HepG2 (cell line): ENCODE data around the gene TLCD1. TPM values are rescaled to one million over a fixed set of nuclear protein-coding genes. Genes with fewer than 3 reads are reported as not detected.
A peak's percentile ranks its signal among the peaks of the same experiment; 100 is the strongest.

ENCODE experiments used
- AFF4 ChIP-seq: sonication (generic); formaldehyde crosslinking; IDR thresholded peaks from 2 replicates; pipeline ENCODE4 v1.4.0; 2020; ENCODE audit warnings: missing genetic modification reagents
- E2F5 ChIP-seq: sonication (generic); formaldehyde crosslinking; conservative IDR thresholded peaks from 2 replicates; pipeline ENCODE4 v1.4.0; 2020; ENCODE audit warnings: missing genetic modification reagents
- HMG20B ChIP-seq: conservative IDR thresholded peaks from 2 replicates; pipeline ENCODE4 v1.6.1; 2016; ENCODE audit warnings: missing genetic modification reagents, missing compliant biosample characterization
- HNRNPH1 ChIP-seq: fragments of 200-400 bp; formaldehyde crosslinking; optimal IDR thresholded peaks from 2 replicates; pipeline ENCODE3; 2017; ENCODE audit warnings: mild to moderate bottlenecking, low read depth, low read length
- HNRNPL ChIP-seq: fragments of 200-400 bp; formaldehyde crosslinking; IDR thresholded peaks from 2 replicates; pipeline ENCODE4 v1.6.1; 2017; ENCODE audit warnings: mild to moderate bottlenecking, low read depth, low read length
- IRX3 ChIP-seq: sonication (generic); formaldehyde crosslinking; IDR thresholded peaks from 2 replicates; pipeline ENCODE4 v1.8.1; 2023; ENCODE audit warnings: mild to moderate bottlenecking, low read depth, missing genetic modification reagents, borderline replicate concordance
- MXI1 ChIP-seq: IDR thresholded peaks from 3 replicates; pipeline ENCODE4 v1.6.1; 2012; ENCODE audit warnings: low read depth, low read length, inconsistent platforms, borderline replicate concordance
- MYPOP ChIP-seq: sonication (generic); formaldehyde crosslinking; IDR thresholded peaks from 2 replicates; pipeline ENCODE4 v1.8.1; 2023; ENCODE audit warnings: mild to moderate bottlenecking, moderate library complexity, missing genetic modification reagents
- STAT5B ChIP-seq: sonication (generic); formaldehyde crosslinking; IDR thresholded peaks from 2 replicates; pipeline ENCODE4 v1.4.0; 2020; ENCODE audit warnings: missing genetic modification reagents
- SUZ12 ChIP-seq: fragments of 150-350 bp; IDR thresholded peaks from 2 replicates; pipeline ENCODE4 v1.6.1; 2014; ENCODE audit warnings: low read depth, low read length
- ZNF546 ChIP-seq: sonication (generic); formaldehyde crosslinking; conservative IDR thresholded peaks from 2 replicates; pipeline ENCODE4 v1.8.1; 2023; ENCODE audit warnings: mild to moderate bottlenecking, missing genetic modification reagents
- ZNF574 ChIP-seq: sonication (generic); formaldehyde crosslinking; IDR thresholded peaks from 2 replicates; pipeline ENCODE4 v1.4.0; 2020; ENCODE audit warnings: missing genetic modification reagents
- ZNF747 ChIP-seq: sonication (generic); formaldehyde crosslinking; IDR thresholded peaks from 2 replicates; pipeline ENCODE4 v1.8.1; 2023; ENCODE audit warnings: missing genetic modification reagents, mild to moderate bottlenecking, borderline replicate concordance
- ZNF839 ChIP-seq: sonication (generic); formaldehyde crosslinking; IDR thresholded peaks from 2 replicates; pipeline ENCODE4 v1.4.0; 2020; ENCODE audit warnings: missing genetic modification reagents, mild to moderate bottlenecking, borderline replicate concordance
- polyA plus RNA-seq, 8 experiments: library from polyadenylated mRNA; depleted of rRNA in 3 of 8; stranded (reverse) in 7 of 8; unstranded in 1 of 8; fragments of >200 nt; fragmentation: Illumina TruSeq in 4 of 8; extraction: Trizol in 4 of 8; gene quantifications; 2 replicates each; pipeline versions ENCODE4 v1.2.1 to v1.2.3, GENCODE V29; 2011 to 2016; ENCODE audit warnings: low read depth in 4 of 8, missing spikeins in 1 of 8, mixed read lengths in 1 of 8; ENCODE audit not compliant: insufficient read depth in 1 of 8
- total RNA-seq, 5 experiments: library from RNA; depleted of rRNA; stranded (reverse); fragments of >200 nt; fragmentation: Illumina TruSeq; extraction: Trizol; gene quantifications; 2 replicates each; pipeline ENCODE4 v1.2.3, GENCODE V29; 2016; ENCODE audit warnings: low read depth in 1 of 5
- TF ChIP-seq, protein P1 (sequence below): sonication (generic); formaldehyde crosslinking; IDR thresholded peaks from 2 replicates; pipeline ENCODE4 v1.4.0; 2020; ENCODE audit warnings: missing genetic modification reagents

TLCD1 gene
- total and polyA plus RNA-seq, 2 of the 13 experiments (the other 11 are each of a cell fraction or from before 2014, with no cell fraction given): 14.9 to 19.6 TPM

DNA sequence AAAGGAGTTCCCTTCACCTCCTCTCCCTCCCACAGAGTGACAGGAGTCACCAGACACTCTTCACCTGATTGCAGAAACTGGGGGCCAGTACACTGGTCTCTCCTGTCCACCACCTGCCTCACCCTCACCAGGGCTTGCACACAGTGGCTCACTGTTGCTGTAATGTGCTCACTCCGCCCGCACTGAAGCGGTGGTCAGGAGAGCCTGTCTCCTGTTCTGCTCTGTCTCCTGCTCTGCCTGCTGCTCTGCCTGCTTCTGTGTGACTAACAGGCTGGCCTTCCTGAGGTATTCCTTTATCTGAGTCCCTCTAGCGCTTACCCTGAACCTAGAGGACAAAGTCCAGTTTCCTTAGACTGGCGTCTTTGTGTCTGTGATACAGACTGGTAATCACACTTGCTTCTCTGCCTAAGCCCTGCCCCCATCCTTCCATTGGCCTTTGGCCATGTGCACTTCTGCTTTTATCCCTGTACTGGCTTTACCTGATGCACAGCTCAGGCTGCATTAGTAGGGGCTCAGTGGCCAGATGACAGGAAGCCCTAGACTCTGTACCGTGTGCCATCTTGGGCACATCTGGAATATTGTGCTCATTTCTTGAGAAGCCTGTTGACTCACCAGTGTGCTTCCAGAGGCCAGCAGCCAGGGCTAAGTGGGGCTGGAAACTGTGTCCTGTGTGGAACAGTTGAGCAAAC is 27.6 kb downstream of the TLCD1 start (continued):
- TF ChIP-seq, protein P1, sequence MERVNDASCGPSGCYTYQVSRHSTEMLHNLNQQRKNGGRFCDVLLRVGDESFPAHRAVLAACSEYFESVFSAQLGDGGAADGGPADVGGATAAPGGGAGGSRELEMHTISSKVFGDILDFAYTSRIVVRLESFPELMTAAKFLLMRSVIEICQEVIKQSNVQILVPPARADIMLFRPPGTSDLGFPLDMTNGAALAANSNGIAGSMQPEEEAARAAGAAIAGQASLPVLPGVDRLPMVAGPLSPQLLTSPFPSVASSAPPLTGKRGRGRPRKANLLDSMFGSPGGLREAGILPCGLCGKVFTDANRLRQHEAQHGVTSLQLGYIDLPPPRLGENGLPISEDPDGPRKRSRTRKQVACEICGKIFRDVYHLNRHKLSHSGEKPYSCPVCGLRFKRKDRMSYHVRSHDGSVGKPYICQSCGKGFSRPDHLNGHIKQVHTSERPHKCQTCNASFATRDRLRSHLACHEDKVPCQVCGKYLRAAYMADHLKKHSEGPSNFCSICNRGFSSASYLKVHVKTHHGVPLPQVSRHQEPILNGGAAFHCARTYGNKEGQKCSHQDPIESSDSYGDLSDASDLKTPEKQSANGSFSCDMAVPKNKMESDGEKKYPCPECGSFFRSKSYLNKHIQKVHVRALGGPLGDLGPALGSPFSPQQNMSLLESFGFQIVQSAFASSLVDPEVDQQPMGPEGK (CRISPR knock-in tag): peak; percentile 71; the same call in 1 of the 2 replicates
- TF ChIP-seq STAT5B (no peak), MYPOP (CRISPR knock-in tag) (no peak), IRX3 (0 out of 2 replicates have a peak, but pooled peaks have one; percentile 73), ZNF546 (CRISPR knock-in tag) (no peak), HNRNPL (no peak), SUZ12 (no peak), MXI1 (peak; percentile 95; the same call in 2 of the 3 replicates), HNRNPH1 (no peak), ZNF747 (CRISPR knock-in tag) (peak; percentile 88; the same call in 1 of the 2 replicates), AFF4 (CRISPR knock-in tag) (no peak), ZNF839 (no peak), HMG20B (CRISPR knock-in tag) (no peak), E2F5 (CRISPR knock-in tag) (no peak), ZNF574 (CRISPR knock-in tag) (peak; percentile 69)
